ENCODE results near the gene NECTIN2. TPM values are rescaled to one million over a fixed set of nuclear protein-coding genes. Genes with fewer than 3 reads are reported as not detected.

NECTIN2 gene
- total RNA-seq, result 29.4 and 35.8 TPM in 2 replicates

DNA sequence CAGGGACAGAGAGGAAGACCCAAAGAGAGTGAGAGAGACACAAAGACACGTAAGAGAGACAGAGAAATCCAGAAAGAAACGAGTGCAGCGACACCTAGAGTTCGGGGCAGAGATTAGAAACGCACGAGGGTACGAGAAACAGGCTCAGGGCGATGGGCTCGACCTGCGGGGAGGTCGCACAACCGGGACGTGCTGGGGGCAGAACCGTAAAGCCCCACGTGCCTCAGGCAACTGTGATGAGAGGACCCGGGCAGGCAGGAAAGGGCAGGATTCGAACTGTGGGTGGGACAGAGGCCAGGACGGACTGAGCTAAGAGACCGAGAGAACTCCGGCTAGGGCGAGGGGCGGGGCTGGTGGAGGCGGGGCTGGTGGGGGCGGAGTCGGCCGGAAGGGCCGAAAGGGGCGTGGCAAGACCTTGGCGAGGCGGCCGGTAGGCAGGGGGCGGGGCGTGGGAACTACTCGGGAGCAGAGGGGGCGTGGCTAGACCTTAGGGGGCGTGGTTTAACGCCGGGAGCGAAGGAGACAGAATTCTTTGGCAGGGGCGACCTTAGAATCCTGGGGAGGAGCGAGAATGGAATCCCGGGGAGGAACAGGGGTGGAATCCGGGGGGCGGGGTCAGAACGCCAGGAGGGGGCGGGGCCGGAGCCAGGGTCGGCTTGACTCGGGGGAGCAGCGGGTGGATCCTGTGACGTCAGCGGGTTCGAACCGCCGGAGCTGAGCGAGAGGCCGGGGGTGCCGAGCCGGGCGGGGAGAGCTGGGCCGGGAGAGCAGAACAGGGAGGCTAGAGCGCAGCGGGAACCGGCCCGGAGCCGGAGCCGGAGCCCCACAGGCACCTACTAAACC lies at the start of gene NECTIN2:
TSS of gene NECTIN2 (plus strand) at position 686 of the 843 bp plus-strand sequence. CDS start 229 bp downstream, outside the sequence.

DNA sequence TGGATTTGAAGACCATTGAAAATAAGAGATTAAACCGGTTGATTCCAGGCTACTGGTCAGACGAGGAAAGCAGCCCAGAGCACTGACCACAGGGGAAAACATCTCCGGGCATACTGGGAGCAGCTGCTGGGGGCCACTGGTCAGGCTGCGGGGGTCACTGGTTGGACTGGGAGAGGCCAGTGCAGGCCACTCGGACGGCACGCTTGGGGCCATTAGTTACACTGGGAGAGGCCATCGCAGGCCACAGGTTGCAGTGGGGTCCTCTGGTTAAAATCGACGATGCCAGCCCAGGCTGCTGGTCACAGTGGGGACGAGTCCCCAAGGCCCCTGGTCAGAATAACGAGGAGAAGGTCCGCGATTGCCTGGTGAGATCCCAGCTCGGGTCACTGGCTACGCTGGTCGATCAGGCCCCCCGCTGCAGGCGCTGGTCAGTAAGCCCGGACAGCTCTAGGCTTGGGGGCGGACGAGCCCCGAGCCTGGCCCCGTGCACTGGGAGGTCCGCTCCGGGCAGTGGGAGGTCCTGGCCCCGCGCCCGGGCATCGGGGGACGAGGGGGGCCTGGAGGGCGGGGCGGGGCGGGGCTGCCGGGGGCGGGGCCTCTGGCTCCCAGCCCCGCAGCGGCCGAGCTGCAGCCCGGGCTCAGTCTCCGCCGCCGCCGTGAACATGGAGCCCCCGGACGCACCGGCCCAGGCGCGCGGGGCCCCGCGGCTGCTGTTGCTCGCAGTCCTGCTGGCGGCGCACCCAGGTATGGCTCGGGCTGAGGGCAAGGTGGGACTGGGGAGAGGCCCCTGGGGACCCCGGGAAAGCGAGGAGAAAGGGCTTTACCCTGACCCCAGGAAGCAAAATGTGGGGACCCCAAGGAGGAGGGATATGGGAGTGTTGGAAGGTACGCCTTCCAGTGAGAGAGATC lies 37.4 kb upstream of the NECTIN2 start, which contains the start of gene BCAM:
TSS of gene BCAM (plus strand) at position 641 of the 909 bp plus-strand sequence. CDS start at position 663, 22 bp downstream.

DNA sequence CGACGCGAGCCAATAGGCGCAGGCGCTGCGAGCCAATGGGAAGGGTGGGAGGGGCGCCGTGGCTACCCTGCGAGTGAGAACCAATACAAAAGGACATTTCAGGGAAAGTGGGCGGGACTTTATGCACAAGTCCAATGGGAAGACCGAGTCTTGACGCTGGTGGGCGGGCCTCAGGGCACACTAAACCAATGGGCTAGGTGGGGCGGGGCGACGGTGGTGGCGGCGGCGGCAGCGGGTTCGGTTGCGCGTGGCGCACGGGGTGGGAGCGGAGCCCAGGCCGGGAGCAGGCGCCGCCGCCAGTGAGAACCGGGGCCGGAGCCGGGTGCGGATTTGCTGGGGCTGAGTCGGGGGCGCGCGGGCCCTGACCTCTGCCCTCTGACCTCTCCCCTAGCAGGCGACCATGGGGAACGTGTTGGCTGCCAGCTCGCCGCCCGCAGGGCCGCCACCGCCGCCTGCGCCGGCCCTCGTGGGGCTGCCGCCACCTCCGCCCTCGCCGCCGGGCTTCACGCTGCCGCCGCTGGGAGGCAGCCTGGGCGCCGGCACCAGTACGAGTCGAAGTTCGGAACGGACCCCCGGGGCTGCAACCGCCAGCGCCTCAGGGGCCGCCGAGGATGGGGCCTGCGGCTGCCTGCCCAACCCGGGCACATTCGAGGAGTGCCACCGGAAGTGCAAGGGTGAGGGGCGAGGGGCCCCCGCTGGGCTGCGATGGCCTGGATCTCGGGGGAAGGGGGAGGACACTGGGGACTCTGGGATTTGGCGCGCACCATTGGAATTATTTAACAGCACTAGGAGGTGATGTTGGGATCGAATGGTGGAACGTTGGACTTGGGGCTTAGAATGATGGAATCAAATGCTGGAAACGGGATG lies 45.2 kb downstream of the NECTIN2 start, which contains the start of gene TOMM40:
TSS of gene TOMM40 (plus strand) at position 239 of the 867 bp plus-strand sequence. CDS start at position 401, 162 bp downstream.

DNA sequence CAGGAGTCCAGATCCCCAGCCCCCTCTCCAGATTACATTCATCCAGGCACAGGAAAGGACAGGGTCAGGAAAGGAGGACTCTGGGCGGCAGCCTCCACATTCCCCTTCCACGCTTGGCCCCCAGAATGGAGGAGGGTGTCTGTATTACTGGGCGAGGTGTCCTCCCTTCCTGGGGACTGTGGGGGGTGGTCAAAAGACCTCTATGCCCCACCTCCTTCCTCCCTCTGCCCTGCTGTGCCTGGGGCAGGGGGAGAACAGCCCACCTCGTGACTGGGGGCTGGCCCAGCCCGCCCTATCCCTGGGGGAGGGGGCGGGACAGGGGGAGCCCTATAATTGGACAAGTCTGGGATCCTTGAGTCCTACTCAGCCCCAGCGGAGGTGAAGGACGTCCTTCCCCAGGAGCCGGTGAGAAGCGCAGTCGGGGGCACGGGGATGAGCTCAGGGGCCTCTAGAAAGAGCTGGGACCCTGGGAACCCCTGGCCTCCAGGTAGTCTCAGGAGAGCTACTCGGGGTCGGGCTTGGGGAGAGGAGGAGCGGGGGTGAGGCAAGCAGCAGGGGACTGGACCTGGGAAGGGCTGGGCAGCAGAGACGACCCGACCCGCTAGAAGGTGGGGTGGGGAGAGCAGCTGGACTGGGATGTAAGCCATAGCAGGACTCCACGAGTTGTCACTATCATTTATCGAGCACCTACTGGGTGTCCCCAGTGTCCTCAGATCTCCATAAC lies 59.5 kb downstream of the NECTIN2 start, which contains the start of gene APOE:
TSS of gene APOE (plus strand) at position 360 of the 724 bp plus-strand sequence. CDS start 829 bp downstream, outside the sequence.

DNA sequence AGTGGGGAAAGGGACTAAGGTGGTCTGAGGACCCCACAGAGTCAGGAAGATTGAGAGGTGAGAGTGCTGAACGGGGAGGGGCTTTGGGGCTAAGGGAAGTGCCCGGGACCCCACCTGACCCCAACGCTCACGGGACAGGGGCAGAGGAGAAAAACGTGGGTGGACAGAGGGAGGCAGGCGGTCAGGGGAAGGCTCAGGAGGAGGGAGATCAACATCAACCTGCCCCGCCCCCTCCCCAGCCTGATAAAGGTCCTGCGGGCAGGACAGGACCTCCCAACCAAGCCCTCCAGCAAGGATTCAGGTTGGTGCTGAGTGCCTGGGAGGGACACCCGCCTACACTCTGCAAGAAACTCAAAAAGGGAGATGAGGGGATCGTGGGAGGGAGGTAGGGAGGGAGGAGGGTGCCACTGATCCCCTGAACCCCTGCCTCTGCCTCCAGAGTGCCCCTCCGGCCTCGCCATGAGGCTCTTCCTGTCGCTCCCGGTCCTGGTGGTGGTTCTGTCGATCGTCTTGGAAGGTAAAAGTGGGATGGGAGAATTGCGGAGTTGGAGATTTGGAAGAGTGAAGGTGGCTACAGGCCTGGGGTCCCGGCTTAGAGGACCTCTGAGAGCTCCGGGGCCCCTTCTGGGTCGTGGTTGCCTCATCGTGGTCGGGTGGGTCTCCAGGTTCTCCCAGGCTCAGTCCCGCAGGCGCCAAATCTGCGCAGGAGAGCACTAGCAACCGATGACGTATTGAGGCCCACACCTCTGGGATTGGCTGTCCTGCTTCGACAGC lies 68.5 kb downstream of the NECTIN2 start, which contains the start of gene APOC1:
TSS of gene APOC1 (plus strand) at position 176 of the 774 bp plus-strand sequence. CDS start at position 460, 284 bp downstream.

Other genes with a start within 250 kb of the NECTIN2 start
- not detected in 2 replicates for gene IGSF23, start 232.7 kb upstream of the NECTIN2 start, total RNA-seq
- gene PVR, start 202.4 kb upstream of the NECTIN2 start, total RNA-seq, result 23.5 and 44.6 TPM in 2 replicates
- gene CEACAM19, start 174.8 kb upstream of the NECTIN2 start, total RNA-seq, result 1.1 and 1.4 TPM in 2 replicates
- not detected in 2 replicates for gene CEACAM16, start 147.1 kb upstream of the NECTIN2 start, total RNA-seq
- gene BCL3, start 97.6 kb upstream of the NECTIN2 start, total RNA-seq, result 5.5 and 6.6 TPM in 2 replicates
- not detected in 2 replicates for gene CBLC, start 68.4 kb upstream of the NECTIN2 start, total RNA-seq
- gene BCAM, start 37.2 kb upstream of the NECTIN2 start, total RNA-seq, result 1.8 and 2.2 TPM in 2 replicates
- gene TOMM40, start 45.0 kb downstream of the NECTIN2 start, total RNA-seq, result 63.2 and 98.5 TPM in 2 replicates
- 13.5 and 152 TPM in 2 replicates for gene APOE, start 59.5 kb downstream of the NECTIN2 start, total RNA-seq
- 2.3 and 7.3 TPM in 2 replicates for gene APOC1, start 68.3 kb downstream of the NECTIN2 start, total RNA-seq
- not detected in 2 replicates for gene APOC4, start 95.9 kb downstream of the NECTIN2 start, total RNA-seq
- not detected in 2 replicates for gene APOC2, start 99.8 kb downstream of the NECTIN2 start, total RNA-seq
- gene CLPTM1, start 109.1 kb downstream of the NECTIN2 start, total RNA-seq, result 53.3 and 77.0 TPM in 2 replicates
- gene RELB, start 155.2 kb downstream of the NECTIN2 start, total RNA-seq, result 7.3 and 11.3 TPM in 2 replicates
- 16.9 and 23.9 TPM in 2 replicates for gene CLASRP, start 192.7 kb downstream of the NECTIN2 start, total RNA-seq
- gene ZNF296, start 230.2 kb downstream of the NECTIN2 start, total RNA-seq, result 0.20 TPM in 1 of 2 replicates, not detected in the other
- gene GEMIN7, start 233.0 kb downstream of the NECTIN2 start, total RNA-seq, result 15.8 and 19.8 TPM in 2 replicates
- 23.5 and 28.0 TPM in 2 replicates for gene PPP1R37, start 246.9 kb downstream of the NECTIN2 start, total RNA-seq

All from subcutaneous preadipocyte (primary cell).